GM08714 (cell line): ENCODE results near the gene AP2B1.
"Not testable (repeated sequence)": the region's sequence is repeated elsewhere in the genome, so short reads cannot be mapped to it uniquely, and the experiment has no call there.

Experiments
- H3K4me3 ChIP-seq: fragments of 200-500 bp; sonication (Bioruptor generic); 2 replicates; pipeline ENCODE4 v1.5.1; 2014; ENCODE audit warnings: mild to moderate bottlenecking, low read length, inconsistent platforms
- ZNF274 ChIP-seq: IDR thresholded peaks from 2 replicates; pipeline ENCODE4 v1.6.1; 2012; ENCODE audit warnings: mild to moderate bottlenecking, low read depth, low read length

The AP2B1 gene

DNA sequence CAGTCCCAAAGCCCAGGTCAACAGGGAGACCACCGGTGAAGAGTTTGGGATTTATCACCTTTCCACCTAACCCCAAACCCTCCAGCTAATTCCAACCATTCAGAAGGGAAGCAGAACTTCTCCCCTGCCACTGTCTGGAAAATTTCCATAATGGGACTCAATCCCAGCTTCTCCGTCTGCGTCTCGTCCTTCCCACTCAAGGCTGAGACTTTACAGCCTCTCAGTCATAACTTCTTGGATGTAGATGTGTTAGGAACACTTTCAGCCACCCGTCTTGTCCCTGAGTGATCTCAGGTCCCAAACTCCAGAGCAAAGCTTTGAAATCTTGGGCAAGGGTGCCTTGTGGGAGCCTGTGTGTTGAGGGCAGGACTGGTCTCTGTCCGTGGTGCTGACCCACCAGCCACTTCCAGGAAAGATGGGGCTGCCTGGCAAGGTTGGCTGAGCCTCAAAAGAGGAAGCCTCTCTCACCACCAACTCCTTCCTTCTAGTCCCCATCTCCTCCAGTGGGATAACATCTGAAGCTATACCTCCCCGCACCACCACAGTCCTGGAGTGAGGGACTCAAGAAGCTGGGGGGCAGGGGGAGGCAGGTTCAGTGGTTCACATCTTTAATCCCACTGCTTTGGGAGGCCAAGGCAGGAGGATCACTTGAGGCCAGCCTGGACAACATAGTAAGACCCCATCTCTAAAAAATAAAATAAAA, 156.7 kb downstream of the AP2B1 start:
- TF ChIP-seq ZNF274, result no peak
- no peak overlapping the region for H3K4me3 ChIP-seq

DNA sequence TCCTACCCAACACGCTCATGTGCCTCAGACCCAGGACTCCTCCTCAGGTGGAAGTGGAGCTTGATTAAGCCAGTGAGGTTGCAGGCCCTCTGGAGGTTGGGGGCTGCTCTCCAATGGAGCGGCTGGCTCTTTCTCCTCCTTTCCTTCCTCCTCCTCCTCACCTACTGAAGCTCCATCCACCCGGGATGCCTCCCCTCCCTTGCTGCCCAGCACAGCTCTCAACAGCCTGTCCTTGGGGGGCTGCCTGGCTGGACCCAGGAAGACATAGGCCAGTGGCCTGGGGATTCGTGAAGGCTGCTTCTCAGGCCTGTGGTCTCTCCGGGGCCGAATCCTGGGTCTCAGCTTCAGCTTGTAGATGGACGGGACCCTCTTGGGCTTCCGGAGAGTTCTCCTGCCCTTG, 157.7 kb downstream of the AP2B1 start:
- TF ChIP-seq ZNF274, result no peak

DNA sequence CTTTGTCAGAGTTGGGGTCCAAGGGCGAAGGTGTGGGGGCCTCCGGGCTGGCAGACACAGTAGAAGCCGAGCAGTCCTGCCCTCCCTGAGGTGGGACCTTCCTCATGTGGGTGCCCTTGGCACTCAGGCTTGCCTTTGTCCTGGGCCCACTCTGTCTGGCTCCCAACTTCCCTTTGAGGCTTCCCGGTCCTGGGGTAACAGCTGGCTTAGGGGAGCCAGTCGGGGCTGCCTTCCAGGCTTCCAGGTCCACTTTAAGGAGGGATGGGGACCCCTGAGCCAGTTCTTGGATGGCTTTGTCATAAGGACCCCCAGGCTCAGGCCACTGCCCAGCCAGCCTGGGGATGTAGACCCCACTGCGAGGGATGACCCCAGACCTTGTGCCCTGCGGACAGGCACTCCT, 158.1 kb downstream of the AP2B1 start:
- no peak for TF ChIP-seq ZNF274

More for the DNA sequence above, 157.7 kb downstream of the AP2B1 start:
- no peak overlapping the region for H3K4me3 ChIP-seq

DNA sequence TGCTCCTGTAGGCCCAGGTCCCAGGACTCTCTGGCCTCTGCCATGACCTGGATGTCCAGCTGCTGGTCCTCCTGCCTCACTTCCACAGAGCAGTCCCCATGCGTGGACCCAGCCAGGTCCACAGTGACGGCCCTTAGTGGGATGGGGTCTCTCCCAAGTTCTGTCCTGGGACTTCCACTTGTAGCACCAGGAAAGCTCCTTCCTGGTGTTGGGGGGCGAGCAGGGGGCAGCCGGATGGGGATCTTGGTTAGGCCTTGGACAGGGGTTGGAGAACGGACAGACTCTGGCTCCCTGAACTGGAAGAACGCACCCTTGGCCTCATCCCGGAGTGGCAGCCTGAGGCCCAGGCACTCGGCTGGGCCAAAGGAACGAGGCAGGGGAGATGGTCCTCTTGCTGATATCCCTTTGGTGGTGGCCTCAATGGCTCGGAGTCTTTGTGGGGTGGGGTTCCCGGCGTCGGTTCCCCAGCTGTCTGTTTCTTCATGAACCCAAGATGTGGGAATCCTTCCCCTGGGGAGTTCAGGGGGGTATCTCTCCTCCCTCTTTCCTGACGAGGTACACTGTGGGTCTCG, 158.7 kb downstream of the AP2B1 start:
- TF ChIP-seq ZNF274, result no peak

More for the DNA sequence above, 158.1 kb downstream of the AP2B1 start:
- H3K4me3 ChIP-seq, result no peak overlapping the region

DNA sequence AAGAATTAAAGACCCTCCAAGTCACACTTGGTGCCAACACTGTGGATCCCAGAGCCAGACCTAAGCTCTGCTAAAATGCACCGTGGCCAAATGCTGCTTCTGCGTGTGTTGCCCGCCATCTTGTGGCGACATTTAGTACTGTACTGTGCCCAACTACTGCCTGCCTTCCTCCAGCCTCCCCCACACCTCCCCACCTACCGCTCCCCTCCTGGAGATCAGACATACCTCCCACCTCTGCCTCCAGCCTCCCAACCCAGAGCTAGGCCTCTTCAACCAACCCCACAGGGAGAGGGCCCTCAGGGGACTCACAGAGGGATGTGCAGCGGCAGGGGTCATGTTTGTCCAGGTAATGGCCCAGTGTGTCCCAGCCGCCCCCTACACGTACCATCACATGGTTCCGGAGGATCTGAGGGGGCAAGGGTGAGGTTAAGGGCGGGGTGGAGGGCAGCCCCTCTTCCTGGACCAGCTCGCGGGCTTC, 160.5 kb downstream of the AP2B1 start:
- H3K4me3 ChIP-seq, result no peak overlapping the region
- TF ChIP-seq ZNF274, result no peak

More for the DNA sequence above, 158.7 kb downstream of the AP2B1 start:
- H3K4me3 ChIP-seq, result no peak overlapping the region

DNA sequence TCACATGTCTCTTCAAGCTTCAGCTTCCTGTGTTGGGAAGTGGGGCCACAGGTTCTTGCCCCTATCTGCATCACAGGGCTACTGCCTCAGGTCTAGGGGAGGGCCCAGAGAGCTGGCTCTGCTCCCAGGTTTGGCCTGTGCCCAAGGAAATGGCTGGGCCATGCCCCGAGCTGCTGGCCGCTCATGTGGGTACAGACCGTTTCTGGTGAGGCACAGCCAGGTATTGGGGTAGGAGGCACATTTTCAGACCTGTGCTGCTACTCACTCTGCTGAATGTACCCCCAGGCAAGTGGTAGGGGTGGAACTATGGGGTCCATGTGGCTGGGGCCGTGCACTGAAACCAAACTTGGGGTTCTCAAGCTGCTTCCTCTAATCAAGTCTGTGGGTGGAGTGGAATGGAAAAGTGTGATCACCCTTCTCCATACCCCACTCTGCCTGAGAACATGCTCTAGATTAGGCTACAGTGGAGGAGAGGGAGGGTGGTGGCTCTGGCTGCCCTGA, 161.3 kb downstream of the AP2B1 start:
- TF ChIP-seq ZNF274, result no peak
- H3K4me3 ChIP-seq, result no peak overlapping the region

DNA sequence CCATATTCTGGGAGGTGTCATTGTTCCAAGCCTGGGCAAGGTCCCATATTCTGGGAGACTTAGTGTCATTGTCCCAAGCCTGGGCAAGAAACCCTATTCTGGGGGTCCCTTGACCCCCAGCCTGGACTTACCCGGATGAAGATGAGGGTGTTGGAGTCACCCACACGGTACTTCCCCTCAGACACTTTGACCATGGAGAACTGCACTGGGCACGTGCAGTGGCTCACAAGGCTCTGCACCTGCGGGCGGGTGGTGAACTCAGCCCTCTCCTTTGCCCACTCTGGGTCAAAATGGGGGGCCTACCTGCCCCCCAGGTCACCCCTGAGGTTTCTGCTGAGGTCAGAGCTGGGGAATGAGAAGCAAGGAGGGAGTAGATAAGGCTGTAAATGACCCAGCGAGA, 161.9 kb downstream of the AP2B1 start:
- no peak overlapping the region for H3K4me3 ChIP-seq
- TF ChIP-seq ZNF274, result no peak

DNA sequence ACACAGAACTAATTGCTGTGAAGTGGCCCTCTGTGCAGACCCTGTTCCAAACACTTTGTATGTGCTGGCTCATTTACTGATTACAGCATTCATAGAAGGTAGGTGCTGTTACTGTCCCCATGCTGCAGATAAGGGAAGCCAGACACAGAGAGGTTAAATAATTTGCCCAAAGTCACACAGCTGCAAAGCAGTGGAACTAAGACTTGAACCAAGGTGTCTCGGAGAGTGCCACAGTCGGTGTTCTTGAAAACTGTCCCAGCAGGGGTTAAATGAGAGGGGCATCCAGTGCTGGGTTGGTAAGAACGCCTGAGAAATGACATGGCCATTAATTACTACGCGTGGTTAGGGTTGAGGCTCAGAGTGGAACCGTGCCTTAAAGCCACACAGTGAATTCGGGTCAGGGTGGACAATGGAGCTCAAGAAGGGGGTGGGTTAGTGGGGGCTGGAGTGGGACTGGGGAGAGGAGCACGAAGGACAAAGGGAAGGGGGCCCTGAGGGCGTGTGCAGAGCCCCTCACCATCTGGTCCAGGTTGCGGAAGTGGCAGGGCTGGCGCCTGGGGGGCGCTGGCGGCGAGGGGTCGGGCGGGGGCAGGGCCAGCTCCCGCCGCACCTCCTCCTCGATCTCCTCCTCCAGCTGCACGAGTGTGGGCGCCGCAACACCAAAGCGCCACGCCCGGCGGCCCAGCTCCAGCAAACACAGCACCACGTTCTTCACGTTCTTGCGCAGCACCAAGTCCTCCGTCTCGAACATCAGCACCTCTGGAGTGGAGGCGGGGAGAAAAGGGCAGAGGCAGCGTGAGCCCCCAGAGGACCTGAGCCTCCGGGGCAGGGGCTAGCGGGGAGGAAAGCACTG, 162.7 kb downstream of the AP2B1 start:
- no peak for TF ChIP-seq ZNF274
- no peak overlapping the region for H3K4me3 ChIP-seq

DNA sequence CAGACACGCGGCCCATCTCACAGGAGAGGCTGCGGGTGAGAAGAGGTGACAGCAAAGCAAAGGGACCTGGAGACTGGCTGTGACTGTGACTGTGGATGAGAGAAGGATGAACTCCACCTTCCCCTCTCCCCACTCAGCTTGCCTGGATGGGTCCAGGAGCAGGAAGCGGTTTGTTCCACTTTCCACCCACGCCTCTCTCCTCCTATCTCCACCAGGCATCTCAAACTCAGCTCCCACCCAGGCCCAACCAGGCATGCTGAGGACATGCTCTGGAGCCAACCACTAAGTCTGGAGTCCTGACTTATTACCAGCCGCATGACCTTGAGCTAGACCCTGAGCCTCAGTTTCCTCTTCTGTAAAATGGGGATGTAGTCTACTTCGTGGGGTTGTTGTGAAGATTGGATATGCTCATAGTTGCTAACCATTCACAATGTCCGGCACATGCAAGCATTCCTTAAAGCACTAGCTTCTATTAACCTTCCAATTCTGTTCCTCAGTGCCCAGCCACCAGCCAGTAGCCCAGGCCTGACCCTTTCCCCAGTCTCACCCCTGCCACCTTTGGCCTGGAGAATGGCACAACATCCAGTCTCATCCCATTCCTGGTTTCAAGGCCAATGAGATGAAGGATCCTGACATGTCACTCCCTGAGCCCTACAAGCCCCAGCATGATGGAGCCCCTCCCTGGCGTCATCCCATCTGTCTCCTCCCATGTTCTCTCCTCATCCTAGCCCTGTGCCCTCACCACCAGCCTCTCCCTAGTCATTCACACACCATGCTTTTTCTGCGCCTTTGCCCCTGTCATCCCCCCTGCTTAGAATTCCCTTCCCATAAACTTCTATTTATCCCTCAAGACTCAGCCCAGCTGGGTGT, 163.6 kb downstream of the AP2B1 start:
- H3K4me3 ChIP-seq, result no peak overlapping the region
- no peak for TF ChIP-seq ZNF274

DNA sequence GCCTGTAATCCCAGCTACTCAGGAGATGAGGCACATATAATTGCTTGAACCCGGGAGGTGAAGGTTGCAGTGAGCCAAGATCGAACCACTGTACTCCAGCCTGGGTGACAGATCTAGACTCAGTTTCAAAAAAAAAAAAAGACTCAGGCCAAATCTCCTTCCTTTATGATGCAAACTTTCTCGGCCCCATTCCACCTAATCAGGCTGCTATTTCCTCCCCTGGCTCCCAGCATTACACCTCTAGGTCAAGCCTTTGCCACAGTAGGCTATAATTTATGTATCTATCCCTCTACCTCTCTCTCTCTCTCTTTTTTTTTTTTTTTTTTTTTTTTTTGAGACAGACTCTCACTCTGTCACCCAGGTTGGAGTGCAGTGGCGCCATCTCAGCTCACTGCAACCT, 164.4 kb downstream of the AP2B1 start:
- not testable (repeated sequence) for H3K4me3 ChIP-seq

DNA sequence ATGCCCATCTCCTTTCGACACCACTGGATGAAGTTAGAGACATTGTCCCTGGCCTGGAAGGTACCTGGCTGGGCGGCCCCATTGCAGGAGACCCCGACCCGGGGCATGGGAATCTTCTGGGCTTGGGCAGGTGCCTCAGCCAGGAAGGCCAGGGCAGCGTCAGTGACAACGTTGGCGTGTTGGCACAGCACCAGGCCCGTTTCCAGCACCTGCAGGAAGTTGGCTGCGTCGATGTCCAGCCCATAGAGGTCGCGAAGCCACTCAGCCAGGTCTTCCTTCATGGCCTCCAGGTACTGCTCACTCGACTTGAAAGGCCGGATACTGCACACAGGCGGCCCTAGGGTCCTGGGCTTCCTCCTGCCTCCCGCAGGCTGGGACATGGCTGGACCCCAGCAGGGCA, 165.3 kb downstream of the AP2B1 start:
- no peak for TF ChIP-seq ZNF274
- no peak overlapping the region for H3K4me3 ChIP-seq

DNA sequence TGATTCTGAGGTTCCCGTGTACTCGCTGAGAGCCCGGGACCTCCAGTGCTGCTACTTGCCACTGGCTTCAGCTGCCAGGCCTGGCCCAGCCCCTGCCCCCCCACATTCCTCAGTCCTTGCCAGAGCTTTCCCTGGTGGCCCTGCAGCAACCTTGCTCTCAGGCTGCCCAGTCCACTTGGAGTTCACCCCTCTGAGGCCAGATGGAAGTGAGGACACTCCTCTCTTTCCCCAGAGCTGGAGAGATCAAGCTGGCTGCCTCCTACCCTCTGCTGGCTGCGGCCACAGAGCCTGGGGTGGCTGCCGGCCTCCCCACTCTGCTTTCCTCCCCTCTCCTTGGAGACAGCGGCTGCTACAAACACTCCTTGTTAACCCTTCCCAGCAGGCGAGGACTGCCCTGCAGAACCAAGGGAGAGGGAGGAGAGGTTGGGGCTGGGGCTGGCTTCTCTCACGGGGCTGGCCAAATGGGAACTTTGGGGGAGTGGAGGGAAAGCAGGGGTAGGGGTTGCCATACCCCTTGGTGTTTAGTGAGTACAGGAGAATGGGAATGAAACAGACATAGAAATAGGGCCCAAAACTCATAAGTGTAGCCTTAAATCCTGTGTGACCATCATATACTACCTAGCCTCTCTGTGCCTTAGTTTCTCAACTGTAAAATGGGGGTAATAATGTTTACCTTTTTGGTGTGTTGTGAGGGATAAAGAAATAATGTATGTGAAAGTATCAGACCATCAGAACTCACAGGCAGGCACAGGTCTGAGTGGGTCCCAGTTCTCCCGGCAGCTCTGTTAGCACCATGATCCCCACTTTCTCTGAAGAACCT, 166.0 kb downstream of the AP2B1 start, which contains the start of gene GAS2L2:
GAS2L2 (minus strand) TSS at position 295 of the 820 bp plus-strand sequence. CDS start 389 bp downstream, outside the sequence.
- TF ChIP-seq ZNF274, result no peak

DNA sequence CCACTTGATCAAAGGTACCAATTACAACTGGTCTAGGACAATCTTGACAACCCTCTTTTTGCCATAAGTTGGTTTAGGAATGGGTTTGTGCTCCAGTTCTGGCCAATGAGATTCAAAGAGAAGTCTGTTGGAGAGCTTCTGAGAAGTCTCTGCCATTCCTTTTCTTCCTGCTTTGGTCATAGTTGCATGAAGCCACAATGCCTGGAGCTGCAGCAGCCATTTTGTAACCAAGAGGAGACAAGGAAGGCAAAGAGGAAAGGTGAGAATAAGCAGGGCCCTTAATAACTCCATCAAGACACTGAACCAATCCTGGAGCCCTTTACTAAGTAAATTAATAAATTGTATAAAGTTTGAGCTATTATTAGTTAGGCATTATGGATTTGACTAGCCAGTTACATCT, 170.1 kb downstream of the AP2B1 start:
- TF ChIP-seq ZNF274, result no peak

More for the DNA sequence above, 166.0 kb downstream of the AP2B1 start, which contains the start of gene GAS2L2:
- H3K4me3 ChIP-seq, result no peak within 1 kb of the TSS

DNA sequence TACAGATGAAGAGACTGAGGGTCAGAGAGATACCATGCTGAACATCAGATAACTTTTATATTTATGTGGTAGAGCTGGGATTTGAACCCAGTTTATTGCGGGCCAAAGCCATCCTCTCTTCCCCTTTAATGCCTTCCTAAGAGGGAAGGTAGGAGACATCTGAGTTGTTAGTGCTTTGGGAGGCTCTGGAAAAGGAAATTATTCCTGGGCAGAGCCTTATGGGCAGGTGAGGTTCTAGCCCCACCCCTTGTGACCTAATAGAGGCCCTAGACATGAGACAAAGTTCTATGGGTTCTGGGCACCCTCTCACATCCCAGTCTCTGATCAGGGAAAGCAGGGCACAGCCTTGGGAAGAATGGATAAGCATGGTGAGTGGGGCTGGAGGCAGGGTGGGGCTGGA, 173.5 kb downstream of the AP2B1 start, which contains the start of gene C17orf50:
C17orf50 (plus strand) TSS at position 301 of the 400 bp plus-strand sequence; CDS start at position 356, 55 bp downstream.
- H3K4me3 ChIP-seq, result no peak within 1 kb of the TSS
- no peak for TF ChIP-seq ZNF274

More for the DNA sequence above, 170.1 kb downstream of the AP2B1 start:
- H3K4me3 ChIP-seq, result no peak overlapping the region
